B cell (primary cell): ENCODE measurements around the gene TSPAN5. TPM values are rescaled to one million over a fixed set of nuclear protein-coding genes. Genes with fewer than 3 reads are reported as not detected.

Experiments
- ATAC-seq: fragments of 200-7000 bp; cut with Tn5 transposase; one replicate; pipeline ENCODE4 v1.10.0; 2021; ENCODE audit warnings: low read depth, mild to moderate bottlenecking, moderate number of reproducible peaks, moderate library complexity
- CTCF ChIA-PET: fragments of 350-600 bp; sonication (Branson Sonifier 250); formaldehyde crosslinking; loops from one replicate; lab custom pipeline; 2021; ENCODE audit warnings: antibody characterized with exemption, inconsistent platforms; lab: Charles Lee
- POLR2A ChIA-PET: fragments of 350-600 bp; sonication (Branson Sonifier 250); formaldehyde crosslinking; loops from one replicate; lab custom pipeline; 2021; ENCODE audit warnings: antibody characterized with exemption; lab: Charles Lee
- DNase-seq: peaks from one replicate; pipeline ENCODE4 v3.0.0; 2013
- H2AFZ ChIP-seq: 2 replicates; pipeline ENCODE4 v1.6.1; 2012; ENCODE audit warnings: mild to moderate bottlenecking, low read depth, low read length; ENCODE audit not compliant: insufficient read depth, poor library complexity, severe bottlenecking
- H3K27ac ChIP-seq, 2 donors: 1 replicate in 1 of 2; 2 replicates in 1 of 2; pipeline ENCODE4 v1.5.1; 2012 to 2013; ENCODE audit warnings: low read length in 2 of 2, mild to moderate bottlenecking in 2 of 2, moderate library complexity in 1 of 2
- H3K27me3 ChIP-seq, 4 experiments: fragments of 200-600 bp in 1 of 4; sonication (generic) in 1 of 4; replicated peaks in 1 of 4; 1 replicate in 2 of 4; 2 replicates in 2 of 4; pipeline versions ENCODE4 v1.6.1 to v1.7.0; 2013 to 2016; ENCODE audit warnings: low read length in 3 of 4, mild to moderate bottlenecking in 2 of 4, mixed read lengths in 1 of 4, moderate library complexity in 1 of 4; ENCODE audit not compliant: insufficient read depth in 4 of 4, control insufficient read depth in 3 of 4; ENCODE audit errors: control extremely low read depth in 1 of 4
- H3K36me3 ChIP-seq, 2 experiments: replicated peaks in 1 of 2; 1 replicate in 1 of 2; 2 replicates in 1 of 2; pipeline versions ENCODE4 v1.6.1 to v1.7.1; 2013; ENCODE audit warnings: low read length in 1 of 2; ENCODE audit not compliant: insufficient read depth in 2 of 2, control insufficient read depth in 1 of 2; ENCODE audit errors: control extremely low read depth in 1 of 2, extremely low read depth in 1 of 2
- H3K4me1 ChIP-seq, 2 donors: fragments of 200-600 bp in 1 of 2; sonication (generic) in 1 of 2; 1 replicate in 1 of 2; 2 replicates in 1 of 2; pipeline versions ENCODE4 v1.5.1 to v1.6.1; 2013 to 2017; ENCODE audit warnings: low read length in 2 of 2; ENCODE audit not compliant: control insufficient read depth in 2 of 2, insufficient read depth in 2 of 2
- H3K4me2 ChIP-seq: replicated peaks from 2 replicates; pipeline ENCODE3; 2012; ENCODE audit warnings: mild to moderate bottlenecking, low read depth, low read length; ENCODE audit not compliant: poor library complexity, severe bottlenecking
- H3K4me3 ChIP-seq, 5 experiments: fragments of 200-600 bp in 1 of 5; sonication (generic) in 1 of 5; 1 replicate in 3 of 5; 2 replicates in 2 of 5; pipeline versions ENCODE4 v1.5.1 to v1.7.0; 2011 to 2016; ENCODE audit warnings: low read length in 4 of 5, mild to moderate bottlenecking in 4 of 5, low read depth in 2 of 5, control low read depth in 1 of 5, moderate library complexity in 1 of 5; ENCODE audit not compliant: insufficient read depth in 1 of 5; ENCODE audit errors: control extremely low read depth in 1 of 5, extremely low read depth in 1 of 5
- H3K79me2 ChIP-seq: fragments of 200-600 bp; sonication (generic); one replicate; pipeline ENCODE4 v1.6.0; 2016; ENCODE audit warnings: low read length; ENCODE audit not compliant: control insufficient read depth, insufficient read depth
- H3K9ac ChIP-seq: fragments of 200-600 bp; sonication (generic); 2 replicates; pipeline ENCODE4 v1.6.1; 2017; ENCODE audit warnings: mild to moderate bottlenecking, low read length, moderate library complexity
- H3K9me3 ChIP-seq, 3 donors: one replicate each; pipeline versions ENCODE4 v1.6.1 to v1.7.1; 2013; ENCODE audit warnings: low read length in 2 of 3; ENCODE audit not compliant: control insufficient read depth in 2 of 3, insufficient read depth in 1 of 3; ENCODE audit errors: control extremely low read depth in 1 of 3
- H4K20me1 ChIP-seq: 2 replicates; pipeline ENCODE4 v1.6.0; 2012; ENCODE audit warnings: mild to moderate bottlenecking, low read length; ENCODE audit not compliant: insufficient read depth, control insufficient read depth, poor library complexity, severe bottlenecking
- H3K27ac Mint-ChIP-seq: one replicate; pipeline ENCODE4 v1.8.0; 2021; ENCODE audit warnings: mixed read lengths
- H3K27me3 Mint-ChIP-seq: one replicate; pipeline ENCODE4 v1.8.0; 2021; ENCODE audit warnings: mixed read lengths
- H3K4me1 Mint-ChIP-seq: one replicate; pipeline ENCODE4 v1.8.0; 2021; ENCODE audit warnings: mixed read lengths
- H3K4me3 Mint-ChIP-seq: one replicate; pipeline ENCODE4 v1.8.0; 2021; ENCODE audit warnings: mixed read lengths
- H3K9me3 Mint-ChIP-seq: one replicate; pipeline ENCODE4 v1.8.0; 2022; ENCODE audit warnings: mixed read lengths; ENCODE audit not compliant: insufficient read depth
- EZH2 ChIP-seq: IDR thresholded peaks from 2 replicates; pipeline ENCODE4 v1.6.1; 2012; ENCODE audit warnings: borderline replicate concordance, low read depth, mild to moderate bottlenecking, moderate library complexity, low read length; ENCODE audit not compliant: insufficient read depth, poor library complexity, severe bottlenecking
- WGBS: methylation state at CpG from one replicate; pipeline ENCODE4 v1.1.5; 2013; ENCODE audit warnings: missing lambda C conversion rate; ENCODE audit not compliant: insufficient coverage; 5-methylcytosine and 5-hydroxymethylcytosine counted together
- intact Hi-C: fragments of 100-400 bp; cut with micrococcal nuclease; formaldehyde crosslinking; loops from one replicate; pipeline ENCODE4 v1.10.0; 2022
- polyA plus RNA-seq: library from polyadenylated mRNA; depleted of rRNA; stranded (reverse); fragments of >200 nt; gene quantifications from 2 replicates; pipeline ENCODE4 v1.2.3, GENCODE V29; 2012
- total RNA-seq, 2 donors: library from RNA; stranded (reverse); fragments of 120-200 nt in 1 of 2; gene quantifications; 1 replicate in 1 of 2; 2 replicates in 1 of 2; pipeline versions ENCODE4 v1.2.3 to v1.2.4, GENCODE V29; 2013 to 2022
- TF ChIP-seq, protein P1 (sequence below): fragments of 200-600 bp; IDR thresholded peaks from one replicate; pipeline ENCODE4 v1.8.0; 2022; ENCODE audit warnings: antibody characterized with exemption, mild to moderate bottlenecking

Gene TSPAN5
- total and polyA plus RNA-seq, 2 donors (not counting 1 experiment from before 2014, with no cell fraction given), result 2.6 to 5.3 TPM

DNA sequence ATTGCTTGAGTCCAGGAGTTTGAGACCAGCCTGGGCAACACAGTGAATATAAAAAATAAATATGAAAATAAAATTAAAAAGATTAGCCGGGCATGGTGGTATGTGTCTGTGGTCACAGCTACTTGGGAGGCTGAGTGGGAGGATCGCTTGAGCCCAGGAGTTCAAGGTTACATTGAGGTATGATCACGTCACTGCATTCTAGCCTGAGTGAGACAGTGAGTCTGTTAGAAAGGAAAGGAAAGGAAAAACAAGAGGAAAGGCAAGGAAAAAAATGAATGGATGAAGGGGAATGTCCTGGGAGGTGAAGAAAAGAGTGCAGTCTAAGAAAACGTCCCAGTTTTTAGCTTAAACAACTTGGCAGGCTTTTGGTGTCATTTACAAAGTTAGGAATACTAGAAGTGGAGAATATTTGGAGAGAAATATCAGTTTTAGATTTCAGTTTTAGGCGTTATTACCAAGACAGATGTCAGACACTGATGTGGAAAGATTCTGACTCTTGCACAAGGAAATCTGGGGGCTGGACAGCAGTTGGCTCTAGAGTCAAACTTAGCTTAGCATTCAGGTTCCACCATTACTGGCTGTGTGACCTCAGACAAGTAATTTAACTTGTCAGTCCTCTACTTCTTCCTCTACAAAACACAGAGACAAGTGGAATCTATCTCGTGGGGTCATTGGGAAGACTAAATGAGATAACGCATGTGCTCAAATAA is 139.0 kb downstream of the TSPAN5 start:
- H3K27me3 Mint-ChIP-seq, result no peaks in the 10 kb centered on the region
- peaks cover 0 to 5% (median 5%) of the 10 kb centered on the region in 3 donors for H3K9me3 ChIP-seq
- ATAC-seq (no peak), DNase-seq (no peak)
- no peak for TF ChIP-seq EZH2
- peak overlapping the region; percentile 47 for H3K4me2 ChIP-seq
- H3K79me2 ChIP-seq, result no peaks in the 10 kb centered on the region
- H3K4me3 Mint-ChIP-seq, result no peak overlapping the region
- peak overlapping the region; percentile 37 to 54 for H3K27ac ChIP-seq
- peaks cover 0 to 2% of the 10 kb centered on the region in 2 experiments for H3K36me3 ChIP-seq
- peak overlapping the region; percentile 18 for H2AFZ ChIP-seq
- ChIA-PET POLR2A (no interaction called here), CTCF (no interaction called here)
- H3K27me3 ChIP-seq, result no peaks in the 10 kb centered on the region
- H3K4me3 ChIP-seq, result no peak overlapping the region
- WGBS, result 87% methylated on average over 7 of the region's 7 CpGs
- peaks cover 18 to 22% of the 10 kb centered on the region in 2 donors for H3K4me1 ChIP-seq
- peaks cover 21% of the 10 kb centered on the region for H3K4me1 Mint-ChIP-seq
- intact Hi-C loops, result no loop called here
- H4K20me1 ChIP-seq, result no peaks in the 10 kb centered on the region
- H3K27ac Mint-ChIP-seq, result no peak overlapping the region
- H3K9ac ChIP-seq, result no peak overlapping the region
- H3K9me3 Mint-ChIP-seq, result no peaks in the 10 kb centered on the region

DNA sequence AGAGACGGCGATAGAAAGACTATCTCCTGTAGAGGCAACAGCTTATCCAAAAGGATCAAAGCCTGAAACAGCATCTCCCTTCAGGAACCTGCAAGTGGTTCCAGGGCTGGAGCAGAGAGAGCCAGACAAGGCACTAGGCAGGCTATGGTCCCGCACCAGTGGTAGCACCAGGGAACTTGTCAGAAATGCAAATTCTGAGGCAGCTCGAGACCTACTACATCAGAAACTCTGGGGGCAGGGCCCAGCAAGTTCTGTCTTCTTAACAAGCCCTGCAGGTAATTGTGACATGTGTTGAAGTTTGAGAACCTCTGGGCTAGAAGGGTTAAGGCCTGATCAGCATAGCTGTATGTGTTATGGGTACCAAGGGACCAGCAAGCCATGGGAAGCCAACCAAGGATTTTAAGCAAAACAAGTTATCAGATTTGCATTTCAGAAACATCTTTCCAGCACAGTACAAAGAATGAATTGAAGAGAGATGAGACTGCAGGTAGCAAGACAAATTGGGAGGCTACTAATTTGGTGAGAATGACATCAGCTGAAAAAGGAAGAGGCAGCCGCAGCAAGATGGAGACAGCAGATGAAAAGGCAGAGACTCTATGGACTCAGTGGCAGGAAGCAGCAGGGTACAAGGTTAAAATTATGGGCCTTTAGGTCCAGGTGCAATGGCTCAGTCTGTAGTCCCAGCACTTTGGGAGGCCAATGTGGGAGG is 139.7 kb downstream of the TSPAN5 start:
- peak overlapping the region; percentile 80 for H3K27ac Mint-ChIP-seq
- peaks cover 0 to 2% of the 10 kb centered on the region in 2 experiments for H3K36me3 ChIP-seq
- peaks cover 21% of the 10 kb centered on the region for H3K4me1 Mint-ChIP-seq
- ChIA-PET POLR2A (no interaction called here), CTCF (no interaction called here)
- intact Hi-C loops, result no loop called here
- H3K27ac ChIP-seq, result peak overlapping the region; percentile 37 to 54
- WGBS, result 52% methylated on average over 4 of the region's 5 CpGs
- no peak overlapping the region for H3K4me3 ChIP-seq
- H3K9me3 Mint-ChIP-seq, result no peaks in the 10 kb centered on the region
- H4K20me1 ChIP-seq, result no peaks in the 10 kb centered on the region
- peak overlapping the region; percentile 27 for H3K4me3 Mint-ChIP-seq
- H3K4me2 ChIP-seq, result peak overlapping the region; percentile 47
- DNase-seq (peak; percentile 73), ATAC-seq (peak; percentile 81)
- peaks cover 0 to 5% (median 5%) of the 10 kb centered on the region in 3 donors for H3K9me3 ChIP-seq
- H3K79me2 ChIP-seq, result no peaks in the 10 kb centered on the region
- H3K27me3 Mint-ChIP-seq, result no peaks in the 10 kb centered on the region
- peaks cover 18 to 22% of the 10 kb centered on the region in 2 donors for H3K4me1 ChIP-seq
- TF ChIP-seq, protein P1, sequence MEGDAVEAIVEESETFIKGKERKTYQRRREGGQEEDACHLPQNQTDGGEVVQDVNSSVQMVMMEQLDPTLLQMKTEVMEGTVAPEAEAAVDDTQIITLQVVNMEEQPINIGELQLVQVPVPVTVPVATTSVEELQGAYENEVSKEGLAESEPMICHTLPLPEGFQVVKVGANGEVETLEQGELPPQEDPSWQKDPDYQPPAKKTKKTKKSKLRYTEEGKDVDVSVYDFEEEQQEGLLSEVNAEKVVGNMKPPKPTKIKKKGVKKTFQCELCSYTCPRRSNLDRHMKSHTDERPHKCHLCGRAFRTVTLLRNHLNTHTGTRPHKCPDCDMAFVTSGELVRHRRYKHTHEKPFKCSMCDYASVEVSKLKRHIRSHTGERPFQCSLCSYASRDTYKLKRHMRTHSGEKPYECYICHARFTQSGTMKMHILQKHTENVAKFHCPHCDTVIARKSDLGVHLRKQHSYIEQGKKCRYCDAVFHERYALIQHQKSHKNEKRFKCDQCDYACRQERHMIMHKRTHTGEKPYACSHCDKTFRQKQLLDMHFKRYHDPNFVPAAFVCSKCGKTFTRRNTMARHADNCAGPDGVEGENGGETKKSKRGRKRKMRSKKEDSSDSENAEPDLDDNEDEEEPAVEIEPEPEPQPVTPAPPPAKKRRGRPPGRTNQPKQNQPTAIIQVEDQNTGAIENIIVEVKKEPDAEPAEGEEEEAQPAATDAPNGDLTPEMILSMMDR, result no peak
- no peak for TF ChIP-seq EZH2
- H3K27me3 ChIP-seq, result no peaks in the 10 kb centered on the region
- H2AFZ ChIP-seq, result peak overlapping the region; percentile 43
- H3K9ac ChIP-seq, result peak overlapping the region; percentile 30
